Glomerular visceral epithelial cell (primary cell): ENCODE measurements around the gene CBX2.

ENCODE experiments used
- DNase-seq: peaks from one replicate; pipeline ENCODE4 v3.0.0-alpha.2; 2016; ENCODE audit errors: extremely low spot score

The CBX2 gene

GRCh38 chr17:79799538-79800324 is 21.8 kb downstream of the CBX2 start:
- no peak for DNase-seq

- peak; percentile 38 for DNase-seq
Observed at GRCh38 chr17:79800325-79801155, 22.6 kb downstream of the CBX2 start.

GRCh38 chr17:79801156-79802038 is 23.4 kb downstream of the CBX2 start:
- no peak for DNase-seq

- no peak for DNase-seq
Observed at GRCh38 chr17:79802039-79802735, 24.2 kb downstream of the CBX2 start.

GRCh38 chr17:79802736-79803420 is 24.9 kb downstream of the CBX2 start:
- no peak for DNase-seq

GRCh38 chr17:79803421-79803996 is 25.6 kb downstream of the CBX2 start:
- no peak for DNase-seq

GRCh38 chr17:79803997-79804855 is 26.3 kb downstream of the CBX2 start:
- DNase-seq: peak; percentile 25

GRCh38 chr17:79804856-79805696 is 27.1 kb downstream of the CBX2 start:
- DNase-seq: no peak

GRCh38 chr17:79806446-79806760 is 28.5 kb downstream of the CBX2 start:
- no peak for DNase-seq

- DNase-seq: no peak
Observed at GRCh38 chr17:79806863-79807720, 29.1 kb downstream of the CBX2 start.

GRCh38 chr17:79808763-79809529 is 31.0 kb downstream of the CBX2 start:
- DNase-seq: peak; percentile 54

- DNase-seq: no peak
Observed at GRCh38 chr17:79809530-79810129, 31.7 kb downstream of the CBX2 start.

- peak; percentile 72 for DNase-seq
Observed at GRCh38 chr17:79810130-79811010, 32.4 kb downstream of the CBX2 start.

- DNase-seq: peak; percentile 46
Observed at GRCh38 chr17:79811011-79811867, 33.3 kb downstream of the CBX2 start.
